Calu3 (cell line): ENCODE data around the gene CAP2. TPM values are rescaled to one million over a fixed set of nuclear protein-coding genes. Genes with fewer than 3 reads are reported as not detected.
A peak's percentile ranks its signal among the peaks of the same experiment; 100 is the strongest.
"Not testable (repeated sequence)": the region's sequence is repeated elsewhere in the genome, so short reads cannot be mapped to it uniquely, and the experiment has no call there.

Experiments
- BruUV-seq: library from RNA; stranded (reverse); fragments of 400-500 nt; replicated peaks from 2 replicates; lab custom pipeline; 2021; lab: Mats Ljungman, UMichigan
- CTCF ChIA-PET: fragments of 300-600 bp; sonication (Branson Sonifier 250); formaldehyde crosslinking; loops from one replicate; lab custom pipeline; 2022; ENCODE audit warnings: antibody characterized with exemption; lab: Charles Lee
- DNase-seq: peaks from one replicate; pipeline ENCODE4 v3.0.0; 2022
- H3K27ac Mint-ChIP-seq: one replicate; pipeline ENCODE4 v1.8.0; 2022; ENCODE audit warnings: mixed read lengths; ENCODE audit not compliant: unreplicated experiment
- H3K27me3 Mint-ChIP-seq: one replicate; pipeline ENCODE4 v1.8.0; 2022; ENCODE audit warnings: mixed read lengths; ENCODE audit not compliant: unreplicated experiment
- H3K36me3 Mint-ChIP-seq: one replicate; pipeline ENCODE4 v1.8.0; 2022; ENCODE audit warnings: mild to moderate bottlenecking, moderate library complexity, mixed read lengths; ENCODE audit not compliant: insufficient read depth, unreplicated experiment
- H3K4me1 Mint-ChIP-seq: one replicate; pipeline ENCODE4 v1.8.0; 2022; ENCODE audit warnings: mild to moderate bottlenecking, low read depth, mixed read lengths; ENCODE audit not compliant: unreplicated experiment
- H3K4me3 Mint-ChIP-seq: one replicate; pipeline ENCODE4 v1.8.0; 2022; ENCODE audit warnings: mild to moderate bottlenecking, low read depth, moderate library complexity, mixed read lengths; ENCODE audit not compliant: unreplicated experiment
- H3K9me3 Mint-ChIP-seq: one replicate; pipeline ENCODE4 v1.8.0; 2022; ENCODE audit warnings: low read depth, mixed read lengths; ENCODE audit not compliant: unreplicated experiment
- CTCF ChIP-seq: fragments of 200-600 bp; IDR thresholded peaks from one replicate; pipeline ENCODE4 v1.8.0; 2022; ENCODE audit warnings: antibody characterized with exemption; ENCODE audit not compliant: unreplicated experiment
- intact Hi-C: fragments of 100-400 bp; cut with micrococcal nuclease; formaldehyde crosslinking; loops from one replicate; pipeline ENCODE4 v1.10.0; 2022; ENCODE audit not compliant: unreplicated experiment
- total RNA-seq: library from RNA; stranded (reverse); gene quantifications from 2 replicates; pipeline ENCODE4 v1.2.3, GENCODE V29; 2022

CAP2 gene
- total RNA-seq, 1 experiment from 2014 or later, result 15.7 TPM

GRCh38 chr6:17395112-17395511 lies 1.7 kb downstream of the CAP2 start:
- BruUV-seq, result TSS peak; percentile 53
- intact Hi-C loops, result loop anchor here (10.0 kb wide), 1 partner anchor 110 kb away; the partner anchor contains the start of gene RBM24
- Mint-ChIP-seq H3K27ac (no peak overlapping the region), H3K4me1 (no peaks in the 10 kb centered on the region), H3K4me3 (peak overlapping the region; percentile 72), H3K27me3 (no peaks in the 10 kb centered on the region), H3K36me3 (peaks cover 15% of the 10 kb centered on the region), H3K9me3 (no peaks in the 10 kb centered on the region)
- CTCF ChIA-PET, result no interaction called here
- TF ChIP-seq CTCF, result no peak
- DNase-seq, result no peak

- CTCF ChIA-PET, result no interaction called here
- H3K9me3 Mint-ChIP-seq, result no peaks in the 10 kb centered on the region
- H3K4me3 Mint-ChIP-seq, result no peak overlapping the region
- no peak for DNase-seq
- no peaks in the 10 kb centered on the region for H3K4me1 Mint-ChIP-seq
- no TSS peak for BruUV-seq
- no peak overlapping the region for H3K27ac Mint-ChIP-seq
- no peak for TF ChIP-seq CTCF
- no peaks in the 10 kb centered on the region for H3K27me3 Mint-ChIP-seq
- intact Hi-C loops, result loop anchor here (10.0 kb wide), 1 partner anchor 111 kb away; the partner anchor contains the start of gene RBM24
- H3K36me3 Mint-ChIP-seq, result peaks cover 15% of the 10 kb centered on the region
Measured at GRCh38 chr6:17396256-17396655, 2.9 kb downstream of the CAP2 start.

- Mint-ChIP-seq H3K27me3 (no peaks in the 10 kb centered on the region), H3K36me3 (peaks cover 15% of the 10 kb centered on the region), H3K9me3 (no peaks in the 10 kb centered on the region), H3K4me3 (no peak overlapping the region), H3K27ac (no peak overlapping the region), H3K4me1 (no peaks in the 10 kb centered on the region)
- CTCF ChIA-PET, result no interaction called here
- BruUV-seq, result no TSS peak
- DNase-seq, result no peak
- TF ChIP-seq CTCF, result no peak
- intact Hi-C loops, result loop anchor here (10.0 kb wide), 1 partner anchor 113 kb away; the partner anchor contains the start of gene RBM24
Measured at GRCh38 chr6:17397764-17398194, 4.4 kb downstream of the CAP2 start.

- CTCF ChIA-PET, result interaction anchor here (0.5 kb wide), 1 partner anchor 96 kb away, joined by 4 read pairs; no protein-coding TSS in a partner anchor
- DNase-seq, H3K27me3 Mint-ChIP-seq, H3K27ac Mint-ChIP-seq, H3K9me3 Mint-ChIP-seq, H3K4me1 Mint-ChIP-seq, BruUV-seq, H3K36me3 Mint-ChIP-seq, intact Hi-C loops: not testable (repeated sequence)
- peak overlapping the region; percentile 44 for H3K4me3 Mint-ChIP-seq
Measured at GRCh38 chr6:17405181-17405943, 12.0 kb downstream of the CAP2 start.

- intact Hi-C loops, result no loop called here
Measured at GRCh38 chr6:17405944-17406245, 12.5 kb downstream of the CAP2 start.

More at GRCh38 chr6:17405944-17406245, 12.5 kb downstream of the CAP2 start:
- DNase-seq, result peak; percentile 1
- BruUV-seq, result no TSS peak
- TF ChIP-seq CTCF, result no peak
- Mint-ChIP-seq H3K36me3 (no peaks in the 10 kb centered on the region), H3K4me1 (no peaks in the 10 kb centered on the region), H3K27ac (no peak overlapping the region), H3K4me3 (peak overlapping the region; percentile 44), H3K9me3 (no peaks in the 10 kb centered on the region), H3K27me3 (no peaks in the 10 kb centered on the region)
- CTCF ChIA-PET, result interaction anchor here (0.5 kb wide), 1 partner anchor 97 kb away, joined by 4 read pairs; no protein-coding TSS in a partner anchor
